GM18858 (cell line): ENCODE data around the gene IBA57.
"Not testable (repeated sequence)": the region's sequence is repeated elsewhere in the genome, so short reads cannot be mapped to it uniquely, and the experiment has no call there.

Experiments used
- ATAC-seq: cut with Tn5 transposase; IDR thresholded peaks from one replicate; pipeline ENCODE4 v1.9.1; 2021; ENCODE audit not compliant: unreplicated experiment

The IBA57 gene

GRCh38 chr1:228184152-228184551 lies 18.5 kb downstream of the IBA57 start:
- no peak for ATAC-seq

- ATAC-seq: no peak
Observed at GRCh38 chr1:228185641-228185965, 20.0 kb downstream of the IBA57 start.

- not testable (repeated sequence) for ATAC-seq
Observed at GRCh38 chr1:228188249-228188648, 22.6 kb downstream of the IBA57 start.

- ATAC-seq: no peak
Observed at GRCh38 chr1:228190182-228190581, 24.6 kb downstream of the IBA57 start.

GRCh38 chr1:228190778-228191177 lies 25.2 kb downstream of the IBA57 start:
- no peak for ATAC-seq

- no peak for ATAC-seq
Observed at GRCh38 chr1:228194436-228194835, 28.8 kb downstream of the IBA57 start.

GRCh38 chr1:228194921-228195812 lies 29.6 kb downstream of the IBA57 start:
- no peak for ATAC-seq

- ATAC-seq: no peak
Observed at GRCh38 chr1:228197555-228198147, 32.0 kb downstream of the IBA57 start.

GRCh38 chr1:228198977-228199590 lies 33.5 kb downstream of the IBA57 start:
- ATAC-seq: no peak

GRCh38 chr1:228204958-228205357 lies 39.4 kb downstream of the IBA57 start:
- ATAC-seq: no peak

- ATAC-seq: no peak
Observed at GRCh38 chr1:228205526-228206436, 40.2 kb downstream of the IBA57 start.

- ATAC-seq: no peak
Observed at GRCh38 chr1:228206582-228207351, 41.2 kb downstream of the IBA57 start.

- no peak for ATAC-seq
Observed at GRCh38 chr1:228207381-228207810, 41.8 kb downstream of the IBA57 start.

GRCh38 chr1:228207851-228208821 lies 42.5 kb downstream of the IBA57 start, which contains the start of gene OBSCN:
TSS of gene OBSCN (plus strand) at chr1:228208044. CDS start at chr1:228211784, 3,740 bp downstream.
- no peak for ATAC-seq

- ATAC-seq: no peak
Observed at GRCh38 chr1:228208831-228209551, 43.4 kb downstream of the IBA57 start.

GRCh38 chr1:228209657-228210056 lies 44.1 kb downstream of the IBA57 start:
- no peak for ATAC-seq

GRCh38 chr1:228210076-228210651 lies 44.6 kb downstream of the IBA57 start:
- ATAC-seq: no peak
